Measurements from ENCODE around the gene HSP90AA1.

Gene HSP90AA1

DNA sequence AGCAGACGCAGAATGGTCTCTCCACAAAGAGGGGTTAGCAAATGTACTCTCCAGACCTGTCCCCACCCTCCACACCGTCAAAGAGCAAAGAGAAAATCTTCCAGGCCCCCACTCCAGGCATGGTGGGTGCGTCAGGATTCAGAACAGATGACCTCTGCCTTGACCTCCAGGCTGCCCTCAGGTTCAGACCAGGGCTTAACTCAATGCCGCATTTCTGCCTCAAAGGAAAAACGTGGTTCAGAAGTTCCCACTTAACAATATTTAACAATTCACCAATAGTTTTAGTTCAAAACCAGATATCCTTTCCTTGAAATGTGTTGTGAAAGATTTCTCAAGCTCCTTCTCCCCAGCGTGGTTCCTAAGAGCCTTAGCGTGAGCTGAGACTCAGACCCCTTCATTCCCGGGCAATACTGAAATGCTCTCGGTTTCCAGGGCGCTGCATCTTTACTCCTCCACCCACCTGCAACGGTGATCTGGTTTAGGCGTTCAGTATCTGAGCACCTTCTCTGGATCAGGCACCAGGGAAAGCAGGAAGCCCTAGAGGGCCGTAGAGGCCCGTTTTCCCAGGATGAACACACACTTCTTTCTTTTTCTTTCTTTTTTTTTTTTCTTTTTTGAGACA is 22.9 kb downstream of the HSP90AA1 start:
- DNase-seq = no peak

GRCh38 chr14:102063109-102063807 is 23.6 kb downstream of the HSP90AA1 start:
- DNase-seq = peak; percentile 83

DNA sequence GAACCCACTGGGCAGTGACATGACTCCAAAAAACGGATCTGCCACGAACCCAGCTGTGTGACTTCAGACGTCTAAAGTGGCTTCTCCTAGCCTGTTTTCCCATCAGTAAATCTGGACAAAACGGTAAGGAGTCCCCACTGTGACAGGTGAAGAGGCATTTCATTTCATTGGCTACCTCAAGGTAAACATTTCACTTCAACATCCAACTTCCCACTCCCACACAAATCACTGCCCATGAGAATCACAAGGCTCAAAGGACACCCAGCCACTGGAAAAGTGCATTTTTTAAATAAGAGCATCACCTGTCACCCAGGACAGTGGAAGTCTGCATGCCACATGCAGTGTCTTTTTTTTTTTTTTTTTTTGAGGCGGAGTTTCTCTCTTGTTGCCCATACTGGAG is 27.9 kb downstream of the HSP90AA1 start:
- no peak for DNase-seq

GRCh38 chr14:102058146-102058545 is 28.7 kb downstream of the HSP90AA1 start:
- DNase-seq = no peak

DNA sequence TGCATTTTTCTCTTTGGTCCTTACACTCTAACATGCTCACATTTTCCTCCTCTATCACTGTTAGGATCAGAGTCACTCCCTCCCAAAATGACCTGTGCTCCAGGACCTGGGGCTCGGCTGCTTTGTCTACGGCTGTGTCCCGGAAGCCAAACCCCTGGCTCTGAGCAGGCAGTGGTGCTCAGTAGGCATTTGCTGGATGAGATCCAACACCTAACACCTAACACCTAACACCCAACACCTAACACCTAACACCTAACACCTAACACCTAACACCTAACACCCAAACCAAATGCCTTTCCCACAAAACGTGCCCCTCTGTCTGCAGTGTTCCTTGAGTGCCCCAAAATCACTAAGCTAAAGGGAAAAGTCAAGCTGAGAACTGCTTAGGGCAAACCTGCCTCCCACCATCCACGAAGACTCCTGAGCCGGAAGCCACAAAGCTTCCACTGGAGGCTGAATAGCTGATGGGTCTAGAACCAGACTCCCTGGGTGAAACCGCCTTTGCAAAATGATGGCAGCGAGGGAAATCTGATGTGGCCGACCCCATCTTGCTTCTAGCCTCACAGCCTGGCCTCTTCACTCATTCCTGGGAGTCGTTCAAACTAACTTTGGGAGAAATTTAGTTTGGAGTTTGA is 29.2 kb downstream of the HSP90AA1 start:
- DNase-seq = no peak

DNA sequence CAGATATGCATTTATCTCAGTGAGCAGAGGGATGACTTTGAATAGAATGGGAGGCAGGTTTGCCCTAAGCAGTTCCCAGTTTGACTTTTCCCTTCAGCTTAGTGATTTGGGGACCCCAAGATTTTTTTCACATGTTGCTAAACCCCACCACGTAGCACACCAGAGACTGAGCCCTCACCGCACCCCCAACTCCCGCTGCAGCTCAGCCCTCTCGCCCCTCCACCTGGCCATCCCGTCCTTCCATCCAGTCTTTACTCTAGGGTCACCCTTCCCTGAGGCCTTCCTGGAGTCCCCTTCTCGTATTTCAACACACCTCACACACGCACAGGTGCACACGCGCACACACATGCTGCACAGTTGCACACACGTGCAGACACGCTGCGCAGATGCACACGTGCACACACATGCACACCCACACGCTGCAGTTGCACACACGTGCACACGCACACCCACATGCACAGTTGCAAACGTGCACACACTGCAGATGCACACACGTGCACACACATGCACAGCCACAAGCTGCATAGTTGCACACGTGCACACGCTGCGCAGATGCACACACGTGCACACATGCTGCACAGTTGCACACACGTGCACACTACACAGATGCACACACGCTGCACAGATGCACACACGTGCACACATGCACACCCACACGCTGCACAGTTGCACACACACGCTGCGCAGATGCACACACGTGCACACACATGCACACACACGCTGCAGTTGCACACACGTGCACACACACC is 30.0 kb downstream of the HSP90AA1 start:
- DNase-seq = no peak

DNA sequence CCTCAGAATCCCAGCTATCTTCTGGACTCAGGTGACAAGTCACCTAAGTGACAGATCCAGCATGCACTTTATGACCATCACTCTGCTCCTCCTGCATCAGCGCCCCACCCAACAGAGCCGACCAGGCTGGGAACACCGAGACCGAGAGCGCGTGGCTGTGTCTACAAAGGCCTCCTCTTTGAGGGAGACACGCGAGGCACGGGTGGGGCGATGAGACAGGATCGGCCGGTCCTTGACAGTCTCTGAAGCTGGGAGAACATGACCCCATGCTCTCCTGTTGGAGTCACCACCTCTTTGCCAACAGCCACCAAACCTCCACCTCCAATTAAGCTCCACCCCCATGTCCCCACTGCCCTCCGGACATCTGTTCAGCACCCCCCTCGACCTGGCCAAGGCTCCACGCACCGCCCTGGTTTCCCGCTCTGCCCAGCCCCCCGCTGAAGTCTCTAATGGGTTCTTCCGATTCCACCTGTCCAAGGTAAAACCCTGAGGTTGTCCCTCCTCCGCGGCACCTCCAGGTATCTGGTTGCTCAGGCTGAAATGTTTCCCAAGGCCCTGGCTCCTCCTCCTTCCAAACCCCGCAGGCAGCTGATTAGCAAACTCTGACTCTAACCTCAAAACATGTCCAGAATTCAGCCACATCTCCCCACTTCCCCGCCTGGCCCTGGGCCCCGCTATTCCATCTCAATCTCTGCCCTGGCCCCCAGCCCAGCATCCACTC is 31.5 kb downstream of the HSP90AA1 start:
- no peak for DNase-seq

DNA sequence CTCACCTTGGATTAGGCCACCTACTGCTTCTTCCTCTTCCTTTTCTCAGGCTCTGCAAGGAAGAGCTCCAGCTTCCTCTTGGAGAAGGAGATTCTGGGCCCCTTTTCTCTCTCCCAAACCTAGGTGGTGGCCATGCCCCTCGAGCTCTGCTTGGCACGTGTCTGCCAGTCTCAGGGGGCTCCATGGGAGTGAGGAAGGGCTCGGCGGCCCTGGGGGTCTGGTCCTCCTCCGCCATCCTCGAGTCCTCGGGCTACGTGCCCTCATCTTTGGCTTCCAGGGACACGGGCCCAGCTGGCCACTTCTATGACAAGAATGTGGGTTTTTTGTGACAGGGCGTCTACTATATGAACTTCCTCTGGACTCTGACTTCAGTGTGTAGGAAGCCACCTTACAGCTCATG is 34.3 kb downstream of the HSP90AA1 start:
- no peak for DNase-seq

DNA sequence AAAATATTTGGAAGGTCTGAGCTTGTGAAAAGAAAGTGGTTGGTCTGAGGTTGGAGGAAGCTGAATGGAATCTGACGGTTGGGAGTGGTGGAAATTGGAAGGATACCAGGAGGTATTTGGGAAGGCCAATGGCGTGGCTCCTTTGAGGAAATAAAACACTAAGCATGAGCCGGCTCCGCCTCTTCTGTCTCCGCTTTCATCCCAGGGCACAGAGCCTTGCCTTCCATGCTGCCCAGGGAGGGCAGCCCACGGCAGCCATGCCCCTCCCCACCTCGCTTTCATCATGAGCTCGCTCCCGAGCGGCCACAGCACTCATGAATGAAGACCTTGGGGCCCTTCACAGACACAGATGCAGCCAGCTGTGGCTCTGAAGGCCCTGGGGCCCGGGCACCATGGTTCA is 36.2 kb downstream of the HSP90AA1 start:
- no peak for DNase-seq

GRCh38 chr14:102050026-102050405 is 36.8 kb downstream of the HSP90AA1 start:
- DNase-seq = no peak

- DNase-seq = no peak
These were observed 37.4 kb downstream of the HSP90AA1 start for GRCh38 chr14:102049258-102050025.

- DNase-seq = no peak
These were observed 38.9 kb downstream of the HSP90AA1 start for GRCh38 chr14:102047808-102048540.

DNA sequence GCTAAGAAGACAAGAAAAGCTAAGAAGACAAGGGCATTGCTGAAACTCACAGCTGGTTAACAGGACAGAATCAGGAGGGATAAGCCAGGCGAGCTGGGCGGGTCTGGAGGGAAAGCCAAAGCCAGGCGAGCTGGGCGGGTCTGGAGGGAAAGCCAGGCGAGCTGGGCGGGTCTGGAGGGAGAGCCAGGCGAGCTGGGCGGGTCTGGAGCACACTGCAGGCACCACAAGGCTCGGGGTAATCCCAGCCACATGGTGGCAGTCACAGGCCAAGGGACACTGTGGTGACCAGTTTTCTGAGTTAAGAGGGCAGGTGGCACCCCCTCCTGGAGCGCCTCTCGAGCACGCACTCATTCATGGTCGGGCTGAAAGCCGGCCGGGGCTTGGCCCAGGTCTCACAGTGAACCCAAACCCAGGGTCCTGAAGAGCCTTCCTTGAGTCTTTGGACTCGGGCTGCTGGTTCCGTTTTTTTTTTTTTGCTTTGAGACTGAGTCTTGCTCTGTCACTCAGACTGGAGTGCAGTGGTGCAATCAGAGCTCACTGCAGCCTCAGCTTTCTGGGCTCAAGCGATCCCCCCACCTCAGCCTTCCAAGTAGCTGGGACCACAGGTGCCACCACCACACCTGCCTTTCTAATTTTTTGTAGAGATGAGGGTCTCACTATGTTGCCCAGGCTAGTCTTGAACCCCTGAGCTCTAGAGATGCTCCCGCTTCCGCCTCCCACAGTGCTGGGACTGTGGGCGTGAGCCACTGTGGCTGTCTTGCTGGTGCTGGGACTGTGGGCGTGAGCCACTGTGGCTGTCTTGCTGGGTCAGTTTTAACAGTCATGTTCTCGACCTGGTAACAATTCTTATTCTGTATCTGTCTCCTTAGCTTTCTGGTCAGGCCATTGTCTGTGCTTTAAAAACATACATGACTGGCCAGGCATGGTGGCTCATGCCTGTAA is 40.2 kb downstream of the HSP90AA1 start:
- peak; percentile 32 for DNase-seq

DNA sequence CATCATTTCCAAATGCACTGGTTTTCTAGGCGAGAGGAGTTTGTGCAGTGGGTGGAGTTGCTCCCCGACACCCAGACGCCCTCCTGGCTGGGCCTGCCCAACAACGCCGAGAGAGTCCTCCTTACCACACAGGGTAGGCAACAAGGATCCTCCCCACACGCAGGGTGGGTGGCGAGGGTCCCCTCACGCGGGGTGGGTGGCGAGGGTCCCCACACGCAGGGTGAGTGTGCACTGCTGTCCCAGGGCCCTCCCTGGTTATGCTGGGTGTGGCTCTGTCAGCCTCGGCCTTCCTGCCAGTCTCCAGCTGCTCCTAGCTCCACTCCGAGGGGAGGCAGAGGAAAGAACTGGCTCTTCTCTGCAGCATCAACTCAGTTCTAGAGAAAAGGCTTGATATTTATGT is 42.3 kb downstream of the HSP90AA1 start:
- DNase-seq = no peak

GRCh38 chr14:102043251-102044025 is 43.4 kb downstream of the HSP90AA1 start:
- DNase-seq = no peak

GRCh38 chr14:102042699-102043098 is 44.1 kb downstream of the HSP90AA1 start:
- DNase-seq = no peak

DNA sequence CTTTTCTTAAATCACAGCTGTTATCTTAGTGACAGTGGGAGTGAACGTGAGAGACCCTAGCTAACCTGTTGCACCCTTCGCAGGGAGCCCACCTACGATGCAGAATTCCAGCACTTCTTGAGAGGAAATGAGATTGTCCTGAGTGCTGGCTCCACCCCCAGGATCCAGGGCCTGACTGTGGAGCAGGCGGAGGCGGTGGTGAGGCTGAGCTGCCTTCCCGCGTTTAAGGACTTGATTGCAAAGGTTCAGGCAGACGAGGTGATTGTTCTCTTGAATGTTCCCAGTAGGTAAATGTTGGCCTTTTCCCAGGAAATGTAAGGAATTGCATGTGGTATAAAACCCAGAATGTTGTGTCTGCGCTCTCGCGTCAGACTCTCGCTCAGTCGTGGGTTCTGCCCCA is 46.7 kb downstream of the HSP90AA1 start:
- no peak for DNase-seq

- no peak for DNase-seq
These were observed 47.7 kb downstream of the HSP90AA1 start for GRCh38 chr14:102039157-102039556.

DNA sequence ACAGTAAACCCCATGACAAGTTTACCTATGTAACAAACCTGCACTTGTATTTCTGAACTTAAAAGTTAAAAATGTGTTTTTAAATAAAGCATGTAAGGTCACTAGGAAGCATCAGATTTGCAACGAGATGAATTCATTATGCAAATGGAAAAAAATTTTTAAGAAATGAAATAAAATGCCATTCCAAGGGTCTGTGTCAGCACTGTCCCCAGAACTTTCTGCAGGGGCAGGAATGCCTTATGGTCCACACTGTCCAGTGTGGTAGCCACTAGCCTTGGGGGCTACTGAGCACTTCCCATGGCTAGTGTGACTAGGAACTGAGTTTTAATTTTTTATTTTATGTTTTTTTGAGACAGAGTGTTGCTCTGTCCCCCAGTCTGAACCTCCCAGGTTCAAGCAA is 49.2 kb downstream of the HSP90AA1 start:
- no peak for DNase-seq
